BLaER1 (cell line): Measurements from ENCODE around the gene HADHA.

Experiments used
- H3K27ac ChIP-seq: shearing (Covaris generic); formaldehyde crosslinking; 2 replicates; pipeline ENCODE4 v1.8.1; 2022
- H3K27me3 ChIP-seq: shearing (Covaris generic); formaldehyde crosslinking; 2 replicates; pipeline ENCODE4 v1.8.1; 2022
- H3K36me3 ChIP-seq: shearing (Covaris generic); formaldehyde crosslinking; 2 replicates; pipeline ENCODE4 v1.8.1; 2022
- H3K4me1 ChIP-seq: shearing (Covaris generic); formaldehyde crosslinking; 2 replicates; pipeline ENCODE4 v1.8.1; 2022
- H3K4me2 ChIP-seq: shearing (Covaris generic); formaldehyde crosslinking; 2 replicates; pipeline ENCODE4 v1.8.1; 2022
- H3K4me3 ChIP-seq: shearing (Covaris generic); formaldehyde crosslinking; 2 replicates; pipeline ENCODE4 v1.8.1; 2022
- H3K9ac ChIP-seq: shearing (Covaris generic); formaldehyde crosslinking; 2 replicates; pipeline ENCODE4 v1.8.1; 2022
- H3K9me3 ChIP-seq: shearing (Covaris generic); formaldehyde crosslinking; 2 replicates; pipeline ENCODE4 v1.8.1; 2022
- H4K20me1 ChIP-seq: shearing (Covaris generic); formaldehyde crosslinking; 2 replicates; pipeline ENCODE4 v1.8.1; 2022
- Cebpa-rat ChIP-seq: shearing (Covaris generic); IDR thresholded peaks from 2 replicates; pipeline ENCODE4 v1.8.1; 2022

The HADHA gene

GRCh38 chr2:26246818-26247217 lies 2.4 kb upstream of the HADHA start:
- Histone ChIP-seq H3K4me2 (peak overlapping the region; percentile 92), H3K9ac (peak overlapping the region; percentile 98; the same call in 1 of the 2 replicates), H3K4me1 (peaks cover 36% of the 10 kb centered on the region), H4K20me1 (peaks cover 55% of the 10 kb centered on the region), H3K27me3 (no peaks in the 10 kb centered on the region), H3K4me3 (no peak overlapping the region), H3K27ac (no peak overlapping the region), H3K9me3 (no peaks in the 10 kb centered on the region), H3K36me3 (no peaks in the 10 kb centered on the region)
- no peak for TF ChIP-seq Cebpa-rat

DNA sequence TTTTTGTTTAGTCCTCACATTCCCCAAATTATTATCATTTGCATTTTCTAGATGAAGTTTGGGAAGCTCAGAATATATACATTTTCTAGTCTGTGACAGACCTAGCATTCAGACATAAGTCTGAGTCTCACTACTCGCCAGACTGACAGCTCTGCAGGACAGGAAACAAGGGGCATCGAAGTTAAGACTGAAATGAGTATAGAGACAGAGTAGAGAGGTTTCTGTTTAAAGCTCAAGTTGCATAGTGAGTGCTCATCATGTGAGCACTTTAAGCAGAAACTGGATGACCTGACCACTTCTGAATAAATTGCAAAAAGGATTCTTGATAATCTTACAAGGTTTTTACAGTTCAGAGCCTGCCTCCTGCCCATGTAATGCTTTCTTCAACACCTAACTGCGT lies 1.4 kb upstream of the HADHA start:
- Histone ChIP-seq H4K20me1 (peaks cover 51% of the 10 kb centered on the region), H3K4me2 (peak overlapping the region; percentile 92), H3K27me3 (no peaks in the 10 kb centered on the region), H3K4me3 (peak overlapping the region; percentile 97), H3K9ac (peak overlapping the region; percentile 98), H3K4me1 (peaks cover 45% of the 10 kb centered on the region), H3K36me3 (no peaks in the 10 kb centered on the region), H3K9me3 (no peaks in the 10 kb centered on the region), H3K27ac (no peak overlapping the region)
- TF ChIP-seq Cebpa-rat, result no peak

GRCh38 chr2:26245231-26245732 lies 850 bp upstream of the HADHA start:
- TF ChIP-seq Cebpa-rat, result no peak
- Histone ChIP-seq H3K4me1 (peaks cover 48% of the 10 kb centered on the region), H3K27ac (peak overlapping the region; percentile 100), H3K9me3 (no peaks in the 10 kb centered on the region), H3K4me2 (peak overlapping the region; percentile 92), H3K9ac (peak overlapping the region; percentile 98), H3K36me3 (no peaks in the 10 kb centered on the region), H3K4me3 (peak overlapping the region; percentile 97), H4K20me1 (peaks cover 51% of the 10 kb centered on the region), H3K27me3 (no peaks in the 10 kb centered on the region)

DNA sequence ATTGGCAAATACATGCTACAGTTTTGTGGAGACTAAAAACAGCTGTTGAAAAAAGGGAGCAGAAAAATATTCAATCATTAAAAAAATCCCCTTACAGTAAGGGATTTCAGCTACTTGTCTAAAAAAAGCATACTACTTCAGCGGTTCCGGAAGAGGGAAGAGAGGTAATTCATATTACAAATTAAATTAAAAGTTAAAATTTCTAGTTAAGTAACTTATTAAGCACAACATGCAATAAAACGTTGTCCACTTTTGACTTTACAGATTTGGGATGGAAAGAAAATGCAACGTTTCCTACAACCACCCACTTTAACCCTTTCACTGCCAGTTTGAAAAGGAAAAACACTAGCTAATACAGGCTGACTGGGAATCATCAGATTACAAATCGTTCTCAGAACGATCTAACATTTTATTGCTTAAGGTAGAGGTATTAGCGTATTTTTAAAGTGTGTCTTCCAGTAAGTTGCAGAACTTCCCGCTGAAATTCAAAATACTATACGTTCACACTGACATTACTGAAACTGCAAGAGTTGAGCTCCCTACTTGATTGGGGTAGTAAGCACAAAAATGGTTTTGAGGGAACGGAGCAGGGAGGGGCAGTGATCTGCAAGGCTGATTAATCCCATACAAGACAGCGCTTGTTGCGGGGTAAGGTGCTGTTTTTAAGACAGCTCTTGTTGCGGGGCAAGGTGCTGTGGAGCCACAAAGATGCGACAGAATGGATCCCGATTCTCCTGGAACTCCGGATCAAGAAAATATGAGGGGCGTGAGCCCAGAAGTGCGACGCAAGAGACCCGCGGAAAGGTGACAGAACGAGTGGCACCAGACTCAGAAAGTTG lies 743 bp downstream of the HADHA start:
- Histone ChIP-seq H3K36me3 (peaks cover 2% of the 10 kb centered on the region), H3K4me3 (peak overlapping the region; percentile 97), H3K9me3 (no peaks in the 10 kb centered on the region), H3K9ac (peak overlapping the region; percentile 98), H3K4me2 (peak overlapping the region; percentile 92), H3K27me3 (no peaks in the 10 kb centered on the region), H4K20me1 (peaks cover 54% of the 10 kb centered on the region), H3K4me1 (peaks cover 48% of the 10 kb centered on the region), H3K27ac (peak overlapping the region; percentile 100)
- no peak for TF ChIP-seq Cebpa-rat

- Histone ChIP-seq H3K4me3 (no peak overlapping the region), H4K20me1 (peaks cover 50% of the 10 kb centered on the region), H3K27me3 (no peaks in the 10 kb centered on the region), H3K4me2 (peak overlapping the region; percentile 92), H3K9ac (no peak overlapping the region), H3K4me1 (peaks cover 46% of the 10 kb centered on the region), H3K9me3 (no peaks in the 10 kb centered on the region), H3K27ac (no peak overlapping the region), H3K36me3 (peaks cover 18% of the 10 kb centered on the region)
- TF ChIP-seq Cebpa-rat, result no peak
These were observed 2.5 kb downstream of the HADHA start for GRCh38 chr2:26241928-26242436.

DNA sequence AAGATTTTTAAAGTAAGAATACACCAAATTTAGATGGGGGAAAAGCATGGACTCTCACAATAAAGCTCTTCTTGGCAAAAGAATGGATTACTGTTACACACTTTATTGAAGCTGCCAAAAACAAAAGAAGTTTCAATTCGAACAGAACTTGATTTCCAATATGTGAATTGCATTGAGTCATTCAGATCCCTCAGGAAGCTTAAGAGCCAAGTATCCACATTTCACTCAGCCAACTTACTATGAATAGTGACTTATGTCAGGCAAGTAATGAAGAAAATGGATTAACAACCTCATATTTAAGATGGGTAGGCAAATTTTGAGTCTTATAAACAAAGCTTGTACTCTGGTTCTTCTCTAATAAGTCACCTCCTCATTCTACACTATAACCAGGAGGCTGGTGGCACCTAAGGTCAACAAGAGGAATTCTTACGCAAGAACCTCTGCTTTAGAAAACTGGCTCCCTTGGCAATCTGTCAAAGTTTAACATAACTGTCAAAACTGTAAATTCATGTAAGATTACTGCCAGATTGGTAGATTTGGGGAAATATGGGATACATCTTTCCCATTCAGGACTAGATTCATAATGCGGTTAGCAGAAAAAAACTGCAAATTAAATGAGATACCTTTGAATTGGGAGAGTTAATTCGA lies 6.0 kb downstream of the HADHA start:
- H3K4me1 ChIP-seq, result peaks cover 29% of the 10 kb centered on the region
- no peaks in the 10 kb centered on the region for H3K9me3 ChIP-seq
- TF ChIP-seq Cebpa-rat, result no peak
- no peak overlapping the region for H3K9ac ChIP-seq
- peaks cover 33% of the 10 kb centered on the region; the same call in 1 of the 2 replicates for H4K20me1 ChIP-seq
- no peak overlapping the region for H3K4me3 ChIP-seq
- H3K36me3 ChIP-seq, result peaks cover 54% of the 10 kb centered on the region
- H3K27me3 ChIP-seq, result no peaks in the 10 kb centered on the region
- H3K27ac ChIP-seq, result no peak overlapping the region
- no peak overlapping the region for H3K4me2 ChIP-seq

DNA sequence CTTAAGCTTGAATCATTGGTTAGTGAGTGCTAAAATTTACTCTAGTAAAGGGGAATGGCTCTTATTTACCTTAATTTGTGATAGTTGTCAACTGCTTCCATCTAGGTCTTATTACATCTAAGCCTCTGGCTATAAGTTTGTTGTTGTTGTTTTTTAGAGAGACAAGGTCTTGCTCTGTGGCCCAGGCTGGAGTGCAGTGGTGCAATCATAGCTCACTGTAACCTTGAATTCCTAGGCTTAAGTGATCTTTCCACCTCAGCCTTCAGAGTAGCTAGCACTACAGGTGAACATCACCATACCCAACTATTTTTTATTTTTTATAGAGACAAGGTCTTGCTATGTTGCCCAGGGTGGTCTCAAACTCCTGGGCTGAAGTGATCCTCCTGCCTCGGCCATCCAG lies 6.6 kb downstream of the HADHA start:
- TF ChIP-seq Cebpa-rat, result no peak
- Histone ChIP-seq H3K36me3 (peaks cover 59% of the 10 kb centered on the region), H3K27me3 (no peaks in the 10 kb centered on the region)

GRCh38 chr2:26235089-26235488 lies 9.3 kb downstream of the HADHA start:
- H3K36me3 ChIP-seq, result peaks cover 87% of the 10 kb centered on the region
- H3K4me3 ChIP-seq, result no peak overlapping the region
- no peak for TF ChIP-seq Cebpa-rat
- no peak overlapping the region for H3K9ac ChIP-seq
- no peak overlapping the region for H3K27ac ChIP-seq
- no peaks in the 10 kb centered on the region for H3K27me3 ChIP-seq
- peaks cover 19% of the 10 kb centered on the region; the same call in 1 of the 2 replicates for H4K20me1 ChIP-seq
- H3K9me3 ChIP-seq, result no peaks in the 10 kb centered on the region
- no peak overlapping the region for H3K4me2 ChIP-seq
- H3K4me1 ChIP-seq, result no peaks in the 10 kb centered on the region

More for the DNA sequence above, 6.6 kb downstream of the HADHA start:
- H3K27ac ChIP-seq, result no peak overlapping the region
- no peak overlapping the region for H3K4me3 ChIP-seq
- no peak overlapping the region for H3K9ac ChIP-seq
- H3K4me2 ChIP-seq, result no peak overlapping the region
- no peaks in the 10 kb centered on the region for H3K9me3 ChIP-seq
- peaks cover 23% of the 10 kb centered on the region for H3K4me1 ChIP-seq
- peaks cover 33% of the 10 kb centered on the region; the same call in 1 of the 2 replicates for H4K20me1 ChIP-seq

DNA sequence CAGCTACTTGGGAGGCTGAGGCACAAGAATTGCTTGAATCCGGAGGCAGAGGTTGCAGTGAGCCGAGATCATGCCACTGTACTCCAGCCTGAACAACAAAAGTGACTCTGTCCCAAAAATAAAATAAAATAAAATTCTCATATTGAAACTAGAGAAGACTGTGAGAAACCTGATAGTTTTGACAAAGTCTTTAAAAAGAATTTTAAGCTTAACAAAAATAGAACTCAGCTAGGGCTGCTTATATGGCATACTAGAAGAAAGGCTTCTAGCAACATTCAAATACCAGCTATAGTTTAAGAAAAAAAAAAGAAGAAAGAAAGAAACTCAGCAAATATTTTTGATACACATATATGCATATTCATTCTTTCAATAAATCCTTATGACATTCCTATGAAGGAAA lies 13.6 kb downstream of the HADHA start:
- TF ChIP-seq Cebpa-rat, result no peak
- Histone ChIP-seq H3K9me3 (peaks cover 17% of the 10 kb centered on the region), H3K4me2 (no peak overlapping the region), H3K4me3 (no peak overlapping the region), H3K27ac (no peak overlapping the region), H3K27me3 (no peaks in the 10 kb centered on the region), H3K4me1 (no peaks in the 10 kb centered on the region), H4K20me1 (no peaks in the 10 kb centered on the region), H3K9ac (no peak overlapping the region), H3K36me3 (peaks cover 99% of the 10 kb centered on the region)

DNA sequence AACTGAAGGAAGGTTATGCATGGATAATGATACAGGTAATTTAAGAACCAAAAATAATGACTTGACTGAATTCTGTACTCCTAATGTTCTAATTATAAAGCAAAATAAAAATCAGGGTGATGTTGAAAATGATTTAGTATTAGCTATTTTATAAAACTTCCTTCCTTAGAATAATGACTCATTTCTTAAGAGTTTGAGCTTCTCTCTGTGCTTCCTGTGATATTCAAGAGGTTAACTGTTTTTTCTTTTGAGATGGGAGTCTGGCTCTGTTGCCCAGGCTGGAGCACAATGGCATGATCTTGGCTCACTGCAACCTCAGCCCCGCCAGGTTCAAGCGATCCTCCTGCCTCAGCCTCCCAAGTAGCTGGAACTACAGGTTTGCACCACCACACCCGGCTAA lies 14.8 kb downstream of the HADHA start:
- peaks cover 17% of the 10 kb centered on the region for H3K9me3 ChIP-seq
- H3K27ac ChIP-seq, result no peak overlapping the region
- H3K4me1 ChIP-seq, result no peaks in the 10 kb centered on the region
- H4K20me1 ChIP-seq, result no peaks in the 10 kb centered on the region
- no peak overlapping the region for H3K4me2 ChIP-seq
- no peak overlapping the region for H3K4me3 ChIP-seq
- H3K9ac ChIP-seq, result no peak overlapping the region
- H3K36me3 ChIP-seq, result peaks cover 93% of the 10 kb centered on the region
- no peak for TF ChIP-seq Cebpa-rat
- H3K27me3 ChIP-seq, result no peaks in the 10 kb centered on the region
